Liver (tissue), 3 donors: ENCODE measurements around the gene HYPK.

Experiments
- CTCF ChIP-seq: fragments of 150-350 bp; IDR thresholded peaks from 2 replicates; pipeline ENCODE4 v1.5.1; 2017; ENCODE audit warnings: improper control_type of control experiment, low read depth, low read length; ENCODE audit not compliant: missing input control
- EGR1 ChIP-seq, 2 donors: IDR thresholded peaks; 2 replicates each; pipeline ENCODE4 v1.6.1; 2016 to 2018; ENCODE audit warnings: antibody characterized with exemption in 2 of 2, low read depth in 2 of 2
- FOXA1 ChIP-seq: IDR thresholded peaks from 2 replicates; pipeline ENCODE4 v1.6.1; 2016; ENCODE audit warnings: antibody characterized with exemption
- GABPA ChIP-seq, 2 donors: IDR thresholded peaks in 1 of 2; conservative IDR thresholded peaks in 1 of 2; 2 replicates each; pipeline ENCODE4 v1.6.1; 2016; ENCODE audit warnings: antibody characterized with exemption in 2 of 2, mild to moderate bottlenecking in 1 of 2, moderate library complexity in 1 of 2
- HNF4A ChIP-seq, 2 donors: conservative IDR thresholded peaks; 2 replicates each; pipeline ENCODE4 v1.6.1; 2016; ENCODE audit warnings: antibody characterized with exemption in 2 of 2, mild to moderate bottlenecking in 2 of 2
- JUND ChIP-seq, 2 donors: IDR thresholded peaks; 2 replicates each; pipeline ENCODE4 v1.6.1; 2016; ENCODE audit warnings: antibody characterized with exemption in 2 of 2
- MAX ChIP-seq: IDR thresholded peaks from 2 replicates; pipeline ENCODE4 v1.6.1; 2016; ENCODE audit warnings: antibody characterized with exemption
- REST ChIP-seq: IDR thresholded peaks from 2 replicates; pipeline ENCODE4 v1.6.1; 2016; ENCODE audit warnings: antibody characterized with exemption, mild to moderate bottlenecking
- SP1 ChIP-seq: IDR thresholded peaks from 2 replicates; pipeline ENCODE4 v1.6.1; 2018; ENCODE audit warnings: antibody characterized with exemption, mild to moderate bottlenecking
- TAF1 ChIP-seq: conservative IDR thresholded peaks from 2 replicates; pipeline ENCODE4 v1.6.1; 2016; ENCODE audit warnings: antibody characterized with exemption, mild to moderate bottlenecking
- YY1 ChIP-seq: IDR thresholded peaks from 2 replicates; pipeline ENCODE4 v1.6.1; 2016; ENCODE audit warnings: antibody characterized with exemption, mild to moderate bottlenecking
- ZBTB33 ChIP-seq: IDR thresholded peaks from 2 replicates; pipeline ENCODE4 v1.6.1; 2016; ENCODE audit warnings: antibody characterized with exemption
- donor health status: healthy.
- donor health status: healthy.

- TF ChIP-seq CTCF (peak; percentile 55), ZBTB33 (no peak), TAF1 (no peak), JUND (IDR thresholded peaks at IDR 0.05) (no peak), REST (no peak), EGR1 (IDR thresholded peaks at IDR 0.05; ENCODE audit: low read depth in 2 of 2) (peak in 1 of 2 donors; percentile 53), FOXA1 (no peak), GABPA (IDR thresholded peaks at IDR 0.05 in 1 of 2, conservative IDR thresholded peaks at IDR 0.05 in 1 of 2) (no peak), SP1 (peak; percentile 41), MAX (no peak), YY1 (peak; percentile 59), HNF4A (conservative IDR thresholded peaks at IDR 0.05) (no peak)
Observed at GRCh38 chr15:43777267-43777914, 23.0 kb upstream of the HYPK start.
